Testis (tissue), 2 donors: ENCODE results near the gene PTGER2.

Experiments used
- POLR2A ChIP-seq: fragments of 450-650 bp; IDR thresholded peaks from one replicate; pipeline ENCODE4 v1.6.1; 2017; ENCODE audit warnings: antibody characterized with exemption, mild to moderate bottlenecking, moderate library complexity
- TF ChIP-seq, protein P1 (sequence below), 3 experiments: fragments of 450-650 bp in 2 of 3; fragments of 200-600 bp in 1 of 3; sonication (generic) in 1 of 3; IDR thresholded peaks; one replicate each; pipeline ENCODE4 v1.5.1; 2016 to 2019; ENCODE audit warnings: antibody characterized with exemption in 3 of 3, mild to moderate bottlenecking in 2 of 3, moderate library complexity in 1 of 3

GRCh38 chr14:52356025-52356424 lies 41.9 kb downstream of the PTGER2 start:
- TF ChIP-seq, protein P1, sequence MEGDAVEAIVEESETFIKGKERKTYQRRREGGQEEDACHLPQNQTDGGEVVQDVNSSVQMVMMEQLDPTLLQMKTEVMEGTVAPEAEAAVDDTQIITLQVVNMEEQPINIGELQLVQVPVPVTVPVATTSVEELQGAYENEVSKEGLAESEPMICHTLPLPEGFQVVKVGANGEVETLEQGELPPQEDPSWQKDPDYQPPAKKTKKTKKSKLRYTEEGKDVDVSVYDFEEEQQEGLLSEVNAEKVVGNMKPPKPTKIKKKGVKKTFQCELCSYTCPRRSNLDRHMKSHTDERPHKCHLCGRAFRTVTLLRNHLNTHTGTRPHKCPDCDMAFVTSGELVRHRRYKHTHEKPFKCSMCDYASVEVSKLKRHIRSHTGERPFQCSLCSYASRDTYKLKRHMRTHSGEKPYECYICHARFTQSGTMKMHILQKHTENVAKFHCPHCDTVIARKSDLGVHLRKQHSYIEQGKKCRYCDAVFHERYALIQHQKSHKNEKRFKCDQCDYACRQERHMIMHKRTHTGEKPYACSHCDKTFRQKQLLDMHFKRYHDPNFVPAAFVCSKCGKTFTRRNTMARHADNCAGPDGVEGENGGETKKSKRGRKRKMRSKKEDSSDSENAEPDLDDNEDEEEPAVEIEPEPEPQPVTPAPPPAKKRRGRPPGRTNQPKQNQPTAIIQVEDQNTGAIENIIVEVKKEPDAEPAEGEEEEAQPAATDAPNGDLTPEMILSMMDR (IDR thresholded peaks at IDR 0.05), result no peak
- no peak for TF ChIP-seq POLR2A
